Measurements from ENCODE around the gene TBC1D9.

GRCh38 chr4:140736669-140737343 is 19.4 kb downstream of the TBC1D9 start:
- TF ChIP-seq CTCF (IDR thresholded peaks at IDR 0.05): no peak
- no peak for TF ChIP-seq POLR2A (IDR thresholded peaks at IDR 0.05)
- TF ChIP-seq EP300 (IDR thresholded peaks at IDR 0.05): no peak
